ENCODE results near the gene RILPL1. TPM values are rescaled to one million over a fixed set of nuclear protein-coding genes. Genes with fewer than 3 reads are reported as not detected.
"Not testable (repeated sequence)": the region's sequence is repeated elsewhere in the genome, so short reads cannot be mapped to it uniquely, and the experiment has no call there.

RILPL1 gene
- total and polyA plus RNA-seq, 9 of the 15 experiments (the other 6 are each of a cell fraction or from before 2014, with no cell fraction given), result 0.25 to 10.6 (median 8.6) TPM

- peak overlapping the region; percentile 69 for H2AFZ ChIP-seq (ENCODE audit: low read depth, low read length)
- peak overlapping the region; percentile 23; the same call in 1 of the 2 replicates for H3K4me2 ChIP-seq (ENCODE audit: insufficient read depth, low read length)
- FAIRE-seq, result peak; percentile 35
- intact Hi-C loops (cut with micrococcal nuclease); CTCF ChIA-PET (ENCODE audit: low intra/inter-chr PET ratio); BruUV-seq (replicated peaks); H3K9me1 ChIP-seq (ENCODE audit: control insufficient read depth, insufficient read depth, low read length); DNase-seq (ENCODE audit: extremely low read depth in 1 of 4, low spot score in 3 of 4); in situ Hi-C loops (cut with MboI); H3K27me3 ChIP-seq (ENCODE audit: control insufficient read depth in 2 of 2, insufficient read depth in 2 of 2, low read length in 2 of 2); ATAC-seq; H3K9me3 ChIP-seq (replicated peaks; ENCODE audit: control insufficient read depth, insufficient read depth, low read depth, low read length); H4K20me1 ChIP-seq (replicated peaks; ENCODE audit: control insufficient read depth, insufficient read depth, low read length); H3K4me3 ChIP-seq: not testable (repeated sequence)
- peaks cover 18% of the 10 kb centered on the region; the same call in 1 of the 3 replicates for H3K36me3 ChIP-seq (ENCODE audit: control insufficient read depth, insufficient read depth, low read length)
- POLR2A ChIA-PET, result interaction anchor here (0.7 to 1.8 kb wide), 5 partner anchors 23 to 199 kb away, joined by 3 to 7 read pairs (median 4); partner anchors contain the start of genes MPHOSPH9, MTRFR and SNRNP35
- H3K79me2 ChIP-seq (ENCODE audit: control insufficient read depth, insufficient read depth, low read length), result peaks cover 18% of the 10 kb centered on the region
- TF ChIP-seq MAFG (tag; conservative IDR thresholded peaks at IDR 0.05) (peak; percentile 34; the same call in 1 of the 2 replicates), NR2C1 (IDR thresholded peaks at IDR 0.05) (peak; percentile 43; the same call in 1 of the 2 replicates), NR2C1 (tag; IDR thresholded peaks at IDR 0.05) (peak; percentile 31; the same call in 1 of the 2 replicates), C11orf30 (IDR thresholded peaks at IDR 0.05; ENCODE audit: low read depth) (0 out of 2 replicates have a peak, but pooled peaks have one; percentile 22)
- H3K9ac ChIP-seq (ENCODE audit: insufficient read depth in 1 of 2, low read depth in 2 of 2, low read length in 2 of 2), result peak overlapping the region in 1 of 2 experiments; percentile 6; a peak in 2 of 4 replicates
- WGBS (ENCODE audit: insufficient coverage, low coverage, missing lambda C conversion rate), result 68% methylated on average over 15 of the region's 15 CpGs
- H3K27ac ChIP-seq (ENCODE audit: extremely low read depth, low read depth, low read length), result peak overlapping the region; percentile 39; the same call in 2 of the 3 replicates
- H3K4me1 ChIP-seq (replicated peaks in 1 of 2; ENCODE audit: control insufficient read depth in 2 of 2, insufficient read depth in 2 of 2, low read length in 2 of 2), result peaks cover 2 to 21% of the 10 kb centered on the region in 2 experiments; a peak in 3 of 5 replicates
Observed at GRCh38 chr12:123431951-123432817, 101.3 kb downstream of the RILPL1 start.

All from K562 (cell line).